ENCODE data around the gene SLC9A9. TPM values are rescaled to one million over a fixed set of nuclear protein-coding genes. Genes with fewer than 3 reads are reported as not detected.

Gene SLC9A9
- total and polyA plus RNA-seq, 9 of the 15 experiments (the other 6 are each of a cell fraction or from before 2014, with no cell fraction given) = 0.03 to 0.13 TPM; not detected in 7

DNA sequence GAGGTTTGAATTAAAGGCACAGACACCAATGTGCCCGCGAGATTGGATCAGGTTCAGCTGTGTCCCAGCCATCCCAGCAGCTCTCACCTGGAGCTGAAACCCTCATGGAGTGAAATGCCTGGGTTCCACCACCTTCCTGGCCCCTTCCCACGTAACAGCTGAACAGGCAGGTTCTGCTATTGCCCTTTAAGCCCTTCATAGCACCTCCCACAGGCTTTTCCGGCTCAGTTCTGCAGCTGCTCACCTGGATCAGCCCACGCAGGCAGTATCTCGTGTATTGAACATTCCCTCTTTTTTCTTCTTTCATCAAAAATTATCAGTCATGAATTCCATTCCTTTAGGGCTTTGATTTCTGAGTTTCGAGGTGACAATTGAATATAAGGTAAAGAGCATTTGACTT lies 129.8 kb downstream of the SLC9A9 start:
- WGBS (ENCODE audit: insufficient coverage, low coverage, missing lambda C conversion rate) = 0% methylated on average over 6 of the region's 7 CpGs
- H3K4me3 ChIP-seq = no peak overlapping the region
- POLR2A ChIA-PET = no interaction called here
- intact Hi-C loops (cut with micrococcal nuclease) (no loop called here), in situ Hi-C loops (cut with MboI) (no loop called here)
- H2AFZ ChIP-seq (ENCODE audit: low read depth, low read length) = no peak overlapping the region
- FAIRE-seq = no peak
- H3K4me1 ChIP-seq (replicated peaks in 1 of 2; ENCODE audit: control insufficient read depth in 2 of 2, insufficient read depth in 2 of 2, low read length in 2 of 2) = no peaks in the 10 kb centered on the region
- BruUV-seq (replicated peaks) = no TSS peak
- no peak overlapping the region for H3K27ac ChIP-seq (ENCODE audit: extremely low read depth, low read depth, low read length)
- DNase-seq (ENCODE audit: extremely low read depth in 1 of 4, low spot score in 3 of 4) = no peak
- no peak overlapping the region for H3K4me2 ChIP-seq (ENCODE audit: insufficient read depth, low read length)
- H3K9me3 ChIP-seq (replicated peaks; ENCODE audit: control insufficient read depth, insufficient read depth, low read depth, low read length) = no peaks in the 10 kb centered on the region
- ATAC-seq = no peak
- H3K79me2 ChIP-seq (ENCODE audit: control insufficient read depth, insufficient read depth, low read length) = no peaks in the 10 kb centered on the region
- H3K36me3 ChIP-seq (ENCODE audit: control insufficient read depth, insufficient read depth, low read length) = no peaks in the 10 kb centered on the region
- TF ChIP-seq, protein P1, sequence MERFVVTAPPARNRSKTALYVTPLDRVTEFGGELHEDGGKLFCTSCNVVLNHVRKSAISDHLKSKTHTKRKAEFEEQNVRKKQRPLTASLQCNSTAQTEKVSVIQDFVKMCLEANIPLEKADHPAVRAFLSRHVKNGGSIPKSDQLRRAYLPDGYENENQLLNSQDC (CRISPR knock-in tag; IDR thresholded peaks at IDR 0.05) = no peak
- TF ChIP-seq ZNF253 (CRISPR knock-in tag; conservative IDR thresholded peaks at IDR 0.05) = no peak
- TF ChIP-seq MEF2A (IDR thresholded peaks at IDR 0.05; ENCODE audit: control insufficient read depth, low read depth, low read length) = no peak
- TF ChIP-seq NBN (IDR thresholded peaks at IDR 0.05; ENCODE audit: low read depth) = no peak
- TF ChIP-seq ZKSCAN3 (CRISPR knock-in tag; IDR thresholded peaks at IDR 0.05) = no peak
- no peak for TF ChIP-seq ZNF217 (CRISPR knock-in tag; IDR thresholded peaks at IDR 0.05)
- no peak for TF ChIP-seq RBM14 (IDR thresholded peaks at IDR 0.05; ENCODE audit: borderline replicate concordance, insufficient read depth, low read depth, low read length)
- H4K20me1 ChIP-seq (replicated peaks; ENCODE audit: control insufficient read depth, insufficient read depth, low read length) = no peaks in the 10 kb centered on the region
- CTCF ChIA-PET (ENCODE audit: low intra/inter-chr PET ratio) = no interaction called here
- H3K9ac ChIP-seq (ENCODE audit: insufficient read depth in 1 of 2, low read depth in 2 of 2, low read length in 2 of 2) = no peak overlapping the region
- H3K9me1 ChIP-seq (ENCODE audit: control insufficient read depth, insufficient read depth, low read length) = no peaks in the 10 kb centered on the region
- H3K27me3 ChIP-seq (ENCODE audit: control insufficient read depth in 2 of 2, insufficient read depth in 2 of 2, low read length in 2 of 2) = peaks cover 0 to 7% of the 10 kb centered on the region in 2 experiments; a peak in 1 of 5 replicates
